Tibial artery (tissue), 4 donors: ENCODE measurements around the gene PRRT2.

ENCODE experiments used
- DNase-seq, 2 donors: peaks; one replicate each; pipeline ENCODE4 v3.0.0-alpha.2; 2019
- H3K27ac ChIP-seq, 2 donors: fragments of 200-600 bp; sonication (generic) in 1 of 2; 1 replicate in 1 of 2; 2 replicates in 1 of 2; pipeline ENCODE4 v1.5.1; 2018 to 2019; ENCODE audit warnings: mild to moderate bottlenecking in 1 of 2
- H3K27me3 ChIP-seq, 2 donors: fragments of 200-600 bp; sonication (generic) in 1 of 2; one replicate each; pipeline versions ENCODE4 v1.5.1 to v1.6.0; 2016 to 2019
- H3K36me3 ChIP-seq, 3 donors: fragments of 200-600 bp; sonication (generic) in 2 of 3; one replicate each; pipeline ENCODE4 v1.5.1; 2016 to 2019; ENCODE audit warnings: mild to moderate bottlenecking in 2 of 3
- H3K4me1 ChIP-seq, 4 donors: fragments of 200-600 bp; sonication (generic) in 2 of 4; 1 replicate in 3 of 4; 2 replicates in 1 of 4; pipeline ENCODE4 v1.5.1; 2016 to 2019
- H3K4me3 ChIP-seq, 2 donors: fragments of 200-600 bp; sonication (generic) in 1 of 2; 1 replicate in 1 of 2; 2 replicates in 1 of 2; pipeline ENCODE4 v1.5.1; 2018 to 2019; ENCODE audit warnings: mild to moderate bottlenecking in 2 of 2
- H3K9me3 ChIP-seq, 3 donors: fragments of 200-600 bp; sonication (generic) in 1 of 3; one replicate each; pipeline ENCODE4 v1.5.1; 2016 to 2019
- intact Hi-C: fragments of 100-400 bp; cut with DNase I; formaldehyde crosslinking; loops from one replicate; pipeline ENCODE4 v1.15.0; 2023; ENCODE audit warnings: low total_unique reads
- TF ChIP-seq, protein P1 (sequence below), 2 experiments: fragments of 200-600 bp in 1 of 2; fragments of 450-650 bp in 1 of 2; IDR thresholded peaks; one replicate each; pipeline ENCODE4 v1.5.1; 2017 to 2019; ENCODE audit warnings: antibody characterized with exemption in 2 of 2, mild to moderate bottlenecking in 1 of 2, moderate library complexity in 1 of 2

Gene PRRT2

GRCh38 chr16:29806641-29807425 is 5.2 kb upstream of the PRRT2 start:
- DNase-seq: peak in 1 of 2 donors; percentile 85
- Histone ChIP-seq H3K4me3 (peak overlapping the region; percentile 73 to 88), H3K27me3 (no peaks in the 10 kb centered on the region), H3K36me3 (peaks cover 11 to 21% (median 13%) of the 10 kb centered on the region in 3 donors), H3K27ac (peak overlapping the region; percentile 90 to 97), H3K9me3 (no peaks in the 10 kb centered on the region), H3K4me1 (peaks cover 18 to 54% (median 44%) of the 10 kb centered on the region in 4 donors)
- TF ChIP-seq, protein P1, sequence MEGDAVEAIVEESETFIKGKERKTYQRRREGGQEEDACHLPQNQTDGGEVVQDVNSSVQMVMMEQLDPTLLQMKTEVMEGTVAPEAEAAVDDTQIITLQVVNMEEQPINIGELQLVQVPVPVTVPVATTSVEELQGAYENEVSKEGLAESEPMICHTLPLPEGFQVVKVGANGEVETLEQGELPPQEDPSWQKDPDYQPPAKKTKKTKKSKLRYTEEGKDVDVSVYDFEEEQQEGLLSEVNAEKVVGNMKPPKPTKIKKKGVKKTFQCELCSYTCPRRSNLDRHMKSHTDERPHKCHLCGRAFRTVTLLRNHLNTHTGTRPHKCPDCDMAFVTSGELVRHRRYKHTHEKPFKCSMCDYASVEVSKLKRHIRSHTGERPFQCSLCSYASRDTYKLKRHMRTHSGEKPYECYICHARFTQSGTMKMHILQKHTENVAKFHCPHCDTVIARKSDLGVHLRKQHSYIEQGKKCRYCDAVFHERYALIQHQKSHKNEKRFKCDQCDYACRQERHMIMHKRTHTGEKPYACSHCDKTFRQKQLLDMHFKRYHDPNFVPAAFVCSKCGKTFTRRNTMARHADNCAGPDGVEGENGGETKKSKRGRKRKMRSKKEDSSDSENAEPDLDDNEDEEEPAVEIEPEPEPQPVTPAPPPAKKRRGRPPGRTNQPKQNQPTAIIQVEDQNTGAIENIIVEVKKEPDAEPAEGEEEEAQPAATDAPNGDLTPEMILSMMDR (IDR thresholded peaks at IDR 0.05): no peak
- intact Hi-C loops: no loop called here

DNA sequence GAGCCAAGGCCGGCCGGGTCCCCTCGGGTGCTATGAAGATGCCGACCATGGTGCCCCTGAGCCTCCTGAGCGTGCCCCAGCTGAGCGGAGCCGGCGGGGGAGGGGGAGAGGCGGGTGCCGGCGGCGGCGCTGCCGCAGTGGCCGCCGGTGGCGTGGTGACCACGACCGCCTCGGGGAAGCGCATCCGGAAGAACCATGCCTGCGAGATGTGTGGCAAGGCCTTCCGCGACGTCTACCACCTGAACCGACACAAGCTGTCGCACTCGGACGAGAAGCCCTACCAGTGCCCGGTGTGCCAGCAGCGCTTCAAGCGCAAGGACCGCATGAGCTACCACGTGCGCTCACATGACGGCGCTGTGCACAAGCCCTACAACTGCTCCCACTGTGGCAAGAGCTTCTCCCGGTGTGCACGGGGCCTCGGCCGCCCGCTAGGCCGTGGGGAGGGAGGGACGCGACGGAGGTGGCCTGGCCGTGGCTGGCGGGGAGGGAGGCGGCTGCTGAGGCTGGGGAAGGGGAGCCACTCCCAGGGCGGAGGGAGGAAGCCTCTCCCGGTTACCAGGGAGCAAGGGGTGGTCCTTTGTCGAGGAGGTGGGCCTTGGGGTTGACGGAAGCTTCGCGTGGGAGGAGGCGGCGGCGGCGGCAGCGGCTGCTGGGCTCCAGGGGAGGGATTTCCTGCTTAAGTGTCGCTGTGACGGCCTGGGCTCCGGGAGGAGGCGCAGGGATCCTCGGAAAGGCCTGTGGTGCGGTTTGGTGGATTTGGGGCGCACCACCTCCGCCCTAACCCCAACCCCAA is 4.4 kb upstream of the PRRT2 start:
- H3K9me3 ChIP-seq: no peaks in the 10 kb centered on the region
- H3K4me3 ChIP-seq: peak overlapping the region; percentile 73 to 88
- peak overlapping the region; percentile 90 to 97 for H3K27ac ChIP-seq
- no peaks in the 10 kb centered on the region for H3K27me3 ChIP-seq
- TF ChIP-seq, protein P1 (IDR thresholded peaks at IDR 0.05): peak; percentile 41 to 43
- intact Hi-C loops: no loop called here
- DNase-seq: peak; percentile 92 to 96
- H3K4me1 ChIP-seq: peaks cover 18 to 58% (median 44%) of the 10 kb centered on the region in 4 donors
- H3K36me3 ChIP-seq: peaks cover 11 to 21% (median 13%) of the 10 kb centered on the region in 3 donors

DNA sequence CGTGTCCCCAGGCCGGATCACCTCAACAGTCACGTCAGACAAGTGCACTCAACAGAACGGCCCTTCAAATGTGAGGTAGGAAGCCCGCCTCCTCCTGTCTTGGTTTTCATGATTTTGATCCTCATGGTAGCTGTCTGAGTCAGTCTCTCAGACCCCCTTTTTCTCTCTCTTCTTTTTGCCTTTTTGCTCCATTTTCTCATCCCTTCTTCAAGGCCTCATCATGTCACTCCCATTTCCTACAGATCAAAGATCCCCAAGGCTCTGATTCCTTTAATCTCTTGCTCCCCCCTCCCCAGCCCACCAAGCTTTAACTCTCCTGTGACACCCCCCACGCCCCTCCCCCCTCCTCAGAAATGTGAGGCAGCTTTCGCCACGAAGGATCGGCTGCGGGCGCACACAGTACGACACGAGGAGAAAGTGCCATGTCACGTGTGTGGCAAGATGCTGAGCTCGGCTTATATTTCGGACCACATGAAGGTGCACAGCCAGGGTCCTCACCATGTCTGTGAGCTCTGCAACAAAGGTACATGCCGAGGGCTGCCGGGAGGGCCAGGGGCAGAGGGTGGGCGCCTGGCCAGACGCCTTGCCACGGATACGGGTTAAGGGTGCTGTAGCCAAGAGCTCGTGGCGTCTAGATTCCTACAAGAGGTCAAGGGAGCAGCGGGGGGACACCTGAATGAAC is 3.6 kb upstream of the PRRT2 start:
- peaks cover 18 to 65% (median 50%) of the 10 kb centered on the region in 4 donors for H3K4me1 ChIP-seq
- intact Hi-C loops: no loop called here
- no peaks in the 10 kb centered on the region for H3K9me3 ChIP-seq
- no peaks in the 10 kb centered on the region for H3K27me3 ChIP-seq
- TF ChIP-seq, protein P1 (IDR thresholded peaks at IDR 0.05): no peak
- peak in 1 of 2 donors; percentile 70 for DNase-seq
- H3K4me3 ChIP-seq: peak overlapping the region; percentile 73 to 88
- H3K36me3 ChIP-seq: peaks cover 11 to 21% (median 13%) of the 10 kb centered on the region in 3 donors
- peak overlapping the region; percentile 90 to 97 for H3K27ac ChIP-seq

DNA sequence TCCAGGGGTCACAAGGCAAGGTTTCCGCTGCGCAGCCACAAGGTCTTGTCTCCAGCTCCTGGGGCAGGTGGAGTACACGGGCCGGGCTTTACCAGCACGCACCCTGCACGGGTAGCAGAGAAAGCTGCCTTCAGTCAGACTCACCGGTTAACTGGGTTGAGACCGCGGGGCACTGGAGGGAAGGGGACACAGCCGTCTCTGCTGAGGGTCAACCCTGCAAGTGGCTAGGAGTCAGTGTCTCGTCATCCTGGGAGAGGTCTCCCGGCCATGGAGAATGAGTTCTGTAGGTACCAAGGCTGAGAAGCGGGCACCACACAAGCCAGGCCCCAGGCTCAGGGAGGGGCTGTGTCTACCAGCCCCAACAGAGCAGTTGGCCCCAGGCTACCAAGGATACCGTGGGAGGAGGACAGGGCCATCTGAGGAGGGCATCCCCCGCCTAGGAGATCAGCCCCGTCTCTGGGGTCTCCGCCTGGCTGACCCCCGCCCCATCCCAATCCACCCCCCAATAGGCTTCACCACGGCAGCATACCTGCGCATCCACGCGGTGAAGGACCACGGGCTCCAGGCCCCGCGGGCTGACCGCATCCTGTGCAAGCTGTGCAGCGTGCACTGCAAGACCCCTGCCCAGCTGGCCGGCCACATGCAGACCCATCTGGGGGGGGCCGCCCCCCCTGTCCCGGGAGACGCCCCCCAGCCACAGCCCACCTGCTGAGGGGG is 2.8 kb upstream of the PRRT2 start:
- peaks cover 11 to 21% (median 13%) of the 10 kb centered on the region in 3 donors for H3K36me3 ChIP-seq
- H3K27me3 ChIP-seq: no peaks in the 10 kb centered on the region
- peak in 1 of 2 donors; percentile 75 for DNase-seq
- peaks cover 18 to 68% (median 55%) of the 10 kb centered on the region in 4 donors for H3K4me1 ChIP-seq
- intact Hi-C loops: no loop called here
- H3K27ac ChIP-seq: peak overlapping the region; percentile 90 to 97
- H3K9me3 ChIP-seq: no peaks in the 10 kb centered on the region
- TF ChIP-seq, protein P1 (IDR thresholded peaks at IDR 0.05): no peak
- H3K4me3 ChIP-seq: peak overlapping the region; percentile 0 to 73
